Nucleus accumbens (tissue), 56 donors: ENCODE data around the gene TASL.
"Not testable (repeated sequence)": the region's sequence is repeated elsewhere in the genome, so short reads cannot be mapped to it uniquely, and the experiment has no call there.

Source experiments
- DNase-seq, 56 donors: peaks; one replicate each; lab custom pipeline; 2025; lab: John Stamatoyannopoulos, UW

TASL gene

DNA sequence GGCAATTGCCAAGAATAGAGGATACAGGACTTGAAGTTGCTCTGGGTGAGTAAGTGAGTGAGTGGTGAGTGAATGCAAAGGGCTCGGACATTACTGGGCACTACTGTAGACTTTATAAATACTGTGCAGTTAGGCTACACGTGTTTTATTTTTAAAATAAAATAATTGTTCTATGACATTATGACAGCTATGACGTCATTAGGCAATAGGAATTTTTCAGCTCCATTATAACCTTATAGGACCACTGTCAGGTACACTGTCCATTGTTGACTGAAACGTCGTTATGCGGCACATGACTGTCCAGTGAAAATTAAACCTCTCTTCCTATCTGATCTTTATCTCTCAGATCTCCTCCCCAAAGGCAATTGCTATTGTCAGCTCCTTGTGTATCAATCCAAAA, 5.1 kb upstream of the TASL start:
- no peak for DNase-seq

GRCh38 chrX:30580641-30581040, 3.1 kb upstream of the TASL start:
- no peak for DNase-seq

DNA sequence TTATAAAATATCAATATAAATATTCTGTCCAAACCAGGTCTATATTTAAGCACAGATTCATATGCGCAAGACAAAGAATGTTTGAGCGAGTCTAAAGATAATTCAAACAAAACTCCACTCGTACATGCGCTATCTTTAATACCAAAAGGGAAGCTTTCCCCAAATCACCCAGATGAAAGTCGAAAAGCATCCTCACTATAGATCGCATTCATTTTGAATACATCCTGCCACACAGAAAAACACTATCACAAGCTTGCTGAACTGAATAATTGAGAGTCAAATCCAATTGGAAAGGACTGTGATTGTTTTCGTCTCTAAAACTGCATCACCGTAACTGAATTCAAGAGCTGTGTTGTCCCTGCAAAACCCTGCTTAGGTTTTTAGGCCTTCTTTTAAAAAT, 685 bp downstream of the TASL start:
- no peak for DNase-seq

GRCh38 chrX:30573125-30573524, 4.4 kb downstream of the TASL start:
- DNase-seq: no peak

GRCh38 chrX:30572678-30573077, 4.9 kb downstream of the TASL start:
- DNase-seq: no peak

- DNase-seq: no peak
These were observed 5.6 kb downstream of the TASL start for GRCh38 chrX:30572004-30572403.

- no peak for DNase-seq
These were observed 7.1 kb downstream of the TASL start for GRCh38 chrX:30570505-30570904.

DNA sequence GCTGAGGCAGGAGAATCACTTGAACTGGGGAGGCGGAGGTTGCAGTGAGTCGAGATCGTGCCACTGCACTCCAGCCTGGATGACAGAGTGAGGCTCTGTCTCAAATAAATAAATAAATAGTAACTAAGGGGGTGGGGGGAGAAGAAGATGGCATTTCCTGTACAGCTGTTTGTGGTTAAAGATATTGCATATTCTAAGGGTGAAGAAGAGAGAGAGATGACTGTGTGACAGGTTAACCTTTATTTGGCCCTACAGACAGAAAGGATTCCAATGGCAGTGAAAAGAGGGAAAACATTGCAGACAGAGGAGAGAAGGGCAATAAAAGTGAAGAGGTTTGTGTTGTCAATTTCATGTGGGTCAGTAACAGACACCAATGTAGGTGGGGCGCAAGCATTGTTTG, 9.4 kb downstream of the TASL start:
- no peak for DNase-seq

DNA sequence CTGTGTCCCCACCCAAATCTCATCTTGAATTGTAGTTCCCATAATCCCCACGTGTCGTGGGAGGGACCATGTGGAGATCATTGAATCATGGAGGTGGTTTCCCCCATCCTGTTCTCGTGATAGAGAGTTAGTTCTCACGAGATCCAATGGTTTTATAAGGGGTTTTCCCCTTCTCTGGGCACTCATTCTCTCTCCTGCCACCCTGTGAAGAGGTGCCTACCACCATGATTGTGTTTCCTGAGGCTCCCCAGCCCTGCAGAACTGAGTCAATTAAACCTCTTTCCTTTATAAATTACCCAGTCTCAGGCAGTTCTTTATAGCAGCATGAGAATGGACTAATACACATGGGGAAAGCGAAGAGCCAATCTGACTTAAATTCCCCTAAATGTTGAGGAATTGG, 14.5 kb downstream of the TASL start:
- not testable (repeated sequence) for DNase-seq

GRCh38 chrX:30561191-30561590, 16.4 kb downstream of the TASL start:
- DNase-seq: no peak

GRCh38 chrX:30538271-30538670, 39.3 kb downstream of the TASL start:
- no peak for DNase-seq

- DNase-seq: no peak
These were observed 43.7 kb downstream of the TASL start for GRCh38 chrX:30533835-30534234.

GRCh38 chrX:30533266-30533665, 44.3 kb downstream of the TASL start:
- no peak for DNase-seq

- no peak for DNase-seq
These were observed 47.0 kb downstream of the TASL start for GRCh38 chrX:30530606-30531005.

- DNase-seq: no peak
These were observed 51.8 kb downstream of the TASL start for GRCh38 chrX:30525732-30526131.

DNA sequence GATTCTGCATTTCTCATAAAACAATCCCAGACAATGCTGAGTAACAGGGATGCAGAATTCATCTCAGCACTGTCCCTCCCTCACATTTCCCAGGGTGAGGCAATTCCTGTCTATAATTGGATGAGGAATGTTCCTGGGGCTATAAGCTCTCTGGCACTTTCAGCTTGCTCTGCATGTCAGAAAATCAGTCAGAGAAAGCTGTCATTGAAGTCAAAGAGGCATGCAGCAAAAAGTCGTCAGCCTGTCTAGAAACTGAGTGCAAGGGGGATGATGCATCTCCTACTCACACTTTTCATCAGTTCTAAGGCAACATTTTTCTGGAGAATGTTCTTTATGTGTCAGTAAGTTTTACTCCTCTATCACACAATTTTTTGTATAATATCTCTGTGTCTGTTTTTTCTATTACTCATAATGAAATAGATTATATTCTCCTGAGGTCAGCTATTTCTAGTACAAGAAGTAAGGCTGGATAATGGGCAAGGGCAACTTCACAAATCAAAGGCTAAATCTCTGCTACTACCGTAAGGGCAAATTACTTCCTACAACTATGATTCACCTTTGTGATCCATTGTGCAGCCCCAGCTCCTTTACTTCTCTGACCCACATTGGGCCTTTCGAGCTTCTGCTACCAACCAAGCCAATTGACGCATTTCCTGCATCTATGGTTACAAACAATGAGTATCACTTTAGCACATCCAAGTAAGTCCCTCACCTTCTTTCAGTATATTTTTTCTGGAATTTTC, 56.0 kb downstream of the TASL start:
- DNase-seq: peak in 3 of 56 donors; percentile 0 to 5 (median 3)

GRCh38 chrX:30513284-30513683, 64.3 kb downstream of the TASL start:
- no peak for DNase-seq
